ENCODE data around the gene POLH. TPM values are rescaled to one million over a fixed set of nuclear protein-coding genes. Genes with fewer than 3 reads are reported as not detected.

Gene POLH
- total and polyA plus RNA-seq, 9 of the 15 experiments (the other 6 are each of a cell fraction or from before 2014, with no cell fraction given), result 5.8 to 31.6 (median 20.6) TPM

DNA sequence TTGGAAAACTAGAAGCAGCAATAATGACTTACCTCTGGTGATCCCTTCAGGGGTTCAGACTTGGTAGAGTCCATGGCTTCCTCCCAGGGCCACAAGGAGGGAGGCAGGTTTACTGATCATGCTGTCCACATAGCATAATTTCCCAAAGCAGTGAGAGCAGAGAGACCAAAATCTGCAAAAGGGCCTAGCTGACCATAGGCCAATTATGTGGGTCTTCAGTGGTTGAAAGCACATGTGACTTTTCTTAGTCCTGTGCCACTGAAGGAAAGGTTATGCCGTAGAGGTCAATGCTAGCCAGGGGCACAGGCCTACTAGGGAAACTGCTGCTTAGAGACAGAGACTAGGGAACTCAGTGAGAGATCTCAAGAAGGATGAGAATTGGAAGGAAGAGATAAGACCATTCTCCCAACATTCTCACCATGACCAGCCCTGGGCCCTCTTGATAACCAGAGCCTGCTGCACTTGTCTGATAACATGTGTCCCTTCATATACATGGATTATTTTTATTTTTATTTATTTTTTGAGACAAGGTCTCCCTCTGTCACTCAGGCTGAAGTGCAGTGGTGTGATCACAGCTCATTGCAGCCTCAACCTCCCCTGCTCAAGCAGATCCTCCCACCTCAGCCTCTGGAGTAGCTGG is 55.1 kb downstream of the POLH start (continued):
- peak; percentile 96 for TF ChIP-seq TARDBP (IDR thresholded peaks at IDR 0.05)
- 0 out of 2 replicates have a peak, but pooled peaks have one; percentile 57 for TF ChIP-seq ZNF695 (CRISPR knock-in tag; IDR thresholded peaks at IDR 0.05)
- TF ChIP-seq ZNF318 (IDR thresholded peaks at IDR 0.05; ENCODE audit: borderline replicate concordance in 1 of 2, low read depth in 1 of 2), result peak in 1 of 2 experiments; percentile 71; a peak in 1 of 4 replicates
- no peak for TF ChIP-seq MYBL2 (IDR thresholded peaks at IDR 0.05; ENCODE audit: low read depth)
- TF ChIP-seq MYBL2 (CRISPR knock-in tag; IDR thresholded peaks at IDR 0.05; ENCODE audit: borderline replicate concordance), result no peak
- TF ChIP-seq, protein P1, sequence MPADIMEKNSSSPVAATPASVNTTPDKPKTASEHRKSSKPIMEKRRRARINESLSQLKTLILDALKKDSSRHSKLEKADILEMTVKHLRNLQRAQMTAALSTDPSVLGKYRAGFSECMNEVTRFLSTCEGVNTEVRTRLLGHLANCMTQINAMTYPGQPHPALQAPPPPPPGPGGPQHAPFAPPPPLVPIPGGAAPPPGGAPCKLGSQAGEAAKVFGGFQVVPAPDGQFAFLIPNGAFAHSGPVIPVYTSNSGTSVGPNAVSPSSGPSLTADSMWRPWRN (IDR thresholded peaks at IDR 0.05; ENCODE audit: low read depth), result peak; percentile 85
- peak; percentile 80; the same call in 1 of the 2 replicates for TF ChIP-seq ZNF274 (IDR thresholded peaks at IDR 0.05; ENCODE audit: borderline replicate concordance, low read depth, low read length)
- TF ChIP-seq CTBP1 (IDR thresholded peaks at IDR 0.05; ENCODE audit: borderline replicate concordance), result peak; percentile 92
- TF ChIP-seq TCF7L2 (IDR thresholded peaks at IDR 0.05; ENCODE audit: low read depth, low read length), result peak; percentile 64; the same call in 1 of the 2 replicates
- TF ChIP-seq ZFP30 (CRISPR knock-in tag; IDR thresholded peaks at IDR 0.05; ENCODE audit: borderline replicate concordance), result no peak
- no peak for TF ChIP-seq CBX5 (IDR thresholded peaks at IDR 0.05; ENCODE audit: borderline replicate concordance, low read depth)
- TF ChIP-seq ZNF436 (CRISPR knock-in tag; IDR thresholded peaks at IDR 0.05), result 0 out of 2 replicates have a peak, but pooled peaks have one; percentile 40
- TF ChIP-seq ZNF75A (CRISPR knock-in tag; IDR thresholded peaks at IDR 0.05), result 0 out of 2 replicates have a peak, but pooled peaks have one; percentile 29
- TF ChIP-seq PCBP2 (IDR thresholded peaks at IDR 0.05; ENCODE audit: low read depth, low read length, poor library complexity, severe bottlenecking), result no peak
- TF ChIP-seq ZFP36 (IDR thresholded peaks at IDR 0.05; ENCODE audit: low read depth, low read length, partially characterized antibody), result peak; percentile 15
- no peak for TF ChIP-seq MCM3 (IDR thresholded peaks at IDR 0.05)
- TF ChIP-seq, protein P2, sequence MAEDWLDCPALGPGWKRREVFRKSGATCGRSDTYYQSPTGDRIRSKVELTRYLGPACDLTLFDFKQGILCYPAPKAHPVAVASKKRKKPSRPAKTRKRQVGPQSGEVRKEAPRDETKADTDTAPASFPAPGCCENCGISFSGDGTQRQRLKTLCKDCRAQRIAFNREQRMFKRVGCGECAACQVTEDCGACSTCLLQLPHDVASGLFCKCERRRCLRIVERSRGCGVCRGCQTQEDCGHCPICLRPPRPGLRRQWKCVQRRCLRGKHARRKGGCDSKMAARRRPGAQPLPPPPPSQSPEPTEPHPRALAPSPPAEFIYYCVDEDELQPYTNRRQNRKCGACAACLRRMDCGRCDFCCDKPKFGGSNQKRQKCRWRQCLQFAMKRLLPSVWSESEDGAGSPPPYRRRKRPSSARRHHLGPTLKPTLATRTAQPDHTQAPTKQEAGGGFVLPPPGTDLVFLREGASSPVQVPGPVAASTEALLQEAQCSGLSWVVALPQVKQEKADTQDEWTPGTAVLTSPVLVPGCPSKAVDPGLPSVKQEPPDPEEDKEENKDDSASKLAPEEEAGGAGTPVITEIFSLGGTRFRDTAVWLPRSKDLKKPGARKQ (CRISPR knock-in tag; IDR thresholded peaks at IDR 0.05), result no peak
- TF ChIP-seq ZNF224 (CRISPR knock-in tag; IDR thresholded peaks at IDR 0.05), result no peak
